GM21515 (cell line): ENCODE data around the gene COL27A1.

Experiments
- ATAC-seq: cut with Tn5 transposase; IDR thresholded peaks from one replicate; pipeline ENCODE4 v1.9.1; 2021; ENCODE audit not compliant: unreplicated experiment

Gene COL27A1

GRCh38 chr9:114281473-114282103, 126.3 kb downstream of the COL27A1 start:
- ATAC-seq, result no peak

GRCh38 chr9:114282104-114282485, 126.8 kb downstream of the COL27A1 start:
- no peak for ATAC-seq

- no peak for ATAC-seq
These were observed 127.2 kb downstream of the COL27A1 start for GRCh38 chr9:114282507-114282906.

- no peak for ATAC-seq
These were observed 127.6 kb downstream of the COL27A1 start for GRCh38 chr9:114282926-114283325.

- no peak for ATAC-seq
These were observed 128.3 kb downstream of the COL27A1 start for GRCh38 chr9:114283551-114284111.

- no peak for ATAC-seq
These were observed 129.2 kb downstream of the COL27A1 start for GRCh38 chr9:114284316-114285060.

- ATAC-seq, result no peak
These were observed 130.0 kb downstream of the COL27A1 start for GRCh38 chr9:114285166-114285867.

- ATAC-seq, result no peak
These were observed 130.9 kb downstream of the COL27A1 start for GRCh38 chr9:114286146-114286679.

GRCh38 chr9:114287001-114287762, 131.8 kb downstream of the COL27A1 start:
- ATAC-seq, result no peak

- no peak for ATAC-seq
These were observed 132.4 kb downstream of the COL27A1 start for GRCh38 chr9:114287763-114288192.

GRCh38 chr9:114288193-114289091, 133.1 kb downstream of the COL27A1 start:
- no peak for ATAC-seq

GRCh38 chr9:114289106-114289505, 133.8 kb downstream of the COL27A1 start:
- no peak for ATAC-seq

- ATAC-seq, result no peak
These were observed 134.5 kb downstream of the COL27A1 start for GRCh38 chr9:114289571-114290481.

- ATAC-seq, result no peak
These were observed 135.2 kb downstream of the COL27A1 start for GRCh38 chr9:114290561-114290986.

- no peak for ATAC-seq
These were observed 135.7 kb downstream of the COL27A1 start for GRCh38 chr9:114291064-114291474.

GRCh38 chr9:114291886-114292590, 136.7 kb downstream of the COL27A1 start:
- no peak for ATAC-seq

- ATAC-seq, result no peak
These were observed 139.3 kb downstream of the COL27A1 start for GRCh38 chr9:114294664-114295063.

GRCh38 chr9:114296338-114296737, 141.0 kb downstream of the COL27A1 start:
- no peak for ATAC-seq
